NCI-H1048 (cell line): ENCODE results near the gene MCM10.
"Not testable (repeated sequence)": the region's sequence is repeated elsewhere in the genome, so short reads cannot be mapped to it uniquely, and the experiment has no call there.

Experiments
- DNase-seq: peaks from one replicate; lab custom pipeline; 2025; lab: John Stamatoyannopoulos, UW

The MCM10 gene

DNA sequence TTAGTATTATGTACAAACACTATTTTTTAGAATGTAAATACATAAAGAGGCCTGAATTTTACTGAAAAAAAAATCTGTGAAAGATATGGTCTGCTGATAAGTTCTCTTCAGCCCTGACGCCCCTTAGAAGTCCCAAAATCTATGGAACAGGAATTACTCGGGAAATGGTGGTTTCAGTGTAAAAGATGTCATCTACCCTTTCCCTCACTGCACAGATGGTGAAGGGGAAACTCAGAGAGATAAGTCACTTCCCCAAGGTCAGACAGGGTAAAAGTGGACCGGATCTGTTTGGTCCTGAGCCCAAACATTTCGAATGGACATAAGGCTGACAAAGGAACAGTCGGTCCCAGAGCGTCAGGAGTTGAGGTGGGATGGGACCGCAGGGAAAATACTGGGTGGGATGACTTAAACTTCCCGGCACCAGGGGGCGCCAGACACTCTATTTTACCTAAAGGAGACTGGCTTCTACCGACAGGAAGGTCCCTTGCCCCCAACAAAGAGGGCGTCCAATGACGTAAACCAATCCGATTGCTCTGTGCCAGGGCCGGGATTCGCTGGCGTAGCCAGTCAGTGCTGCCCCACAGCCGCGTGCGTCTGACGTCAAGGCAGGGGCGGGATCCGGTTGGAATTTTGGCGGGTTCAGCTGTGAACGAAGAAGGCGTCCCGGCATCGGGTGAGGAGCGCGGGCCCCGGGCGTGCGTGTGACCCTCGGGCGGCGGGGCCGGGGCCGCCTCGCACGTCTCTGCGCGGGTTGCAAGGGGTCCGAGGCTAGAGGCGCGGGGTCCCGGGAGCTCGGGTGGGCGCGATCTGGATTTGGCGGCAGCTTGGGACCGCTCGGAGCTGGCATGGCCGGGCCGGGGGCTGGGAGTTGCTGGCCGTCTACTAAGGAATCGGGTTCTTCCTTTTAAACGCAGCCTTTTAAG, at the start of gene MCM10:
MCM10 (plus strand) TSS at position 625 of the 923 bp plus-strand sequence. CDS start 2,645 bp downstream, outside the sequence.
- DNase-seq, result peak; percentile 99

DNA sequence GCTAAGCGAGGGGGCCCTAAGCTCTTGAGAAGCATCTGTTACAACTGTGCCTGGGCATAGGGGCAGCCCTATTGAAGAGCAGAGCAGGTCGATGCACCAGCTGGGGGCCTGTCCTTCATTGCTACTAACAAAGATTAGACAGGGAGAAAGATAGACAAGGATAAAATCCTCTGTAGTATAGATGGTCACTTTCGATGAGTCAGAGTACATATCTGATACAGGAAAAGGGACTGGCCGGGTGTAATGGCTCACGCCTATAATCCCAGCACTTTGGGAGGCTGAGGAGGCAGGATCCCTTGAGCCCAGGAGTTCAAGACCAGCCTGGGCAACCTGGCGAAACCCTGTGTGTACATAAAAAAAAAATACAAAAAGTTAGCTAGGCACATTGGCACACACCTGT, 47.8 kb upstream of the MCM10 start:
- no peak for DNase-seq

DNA sequence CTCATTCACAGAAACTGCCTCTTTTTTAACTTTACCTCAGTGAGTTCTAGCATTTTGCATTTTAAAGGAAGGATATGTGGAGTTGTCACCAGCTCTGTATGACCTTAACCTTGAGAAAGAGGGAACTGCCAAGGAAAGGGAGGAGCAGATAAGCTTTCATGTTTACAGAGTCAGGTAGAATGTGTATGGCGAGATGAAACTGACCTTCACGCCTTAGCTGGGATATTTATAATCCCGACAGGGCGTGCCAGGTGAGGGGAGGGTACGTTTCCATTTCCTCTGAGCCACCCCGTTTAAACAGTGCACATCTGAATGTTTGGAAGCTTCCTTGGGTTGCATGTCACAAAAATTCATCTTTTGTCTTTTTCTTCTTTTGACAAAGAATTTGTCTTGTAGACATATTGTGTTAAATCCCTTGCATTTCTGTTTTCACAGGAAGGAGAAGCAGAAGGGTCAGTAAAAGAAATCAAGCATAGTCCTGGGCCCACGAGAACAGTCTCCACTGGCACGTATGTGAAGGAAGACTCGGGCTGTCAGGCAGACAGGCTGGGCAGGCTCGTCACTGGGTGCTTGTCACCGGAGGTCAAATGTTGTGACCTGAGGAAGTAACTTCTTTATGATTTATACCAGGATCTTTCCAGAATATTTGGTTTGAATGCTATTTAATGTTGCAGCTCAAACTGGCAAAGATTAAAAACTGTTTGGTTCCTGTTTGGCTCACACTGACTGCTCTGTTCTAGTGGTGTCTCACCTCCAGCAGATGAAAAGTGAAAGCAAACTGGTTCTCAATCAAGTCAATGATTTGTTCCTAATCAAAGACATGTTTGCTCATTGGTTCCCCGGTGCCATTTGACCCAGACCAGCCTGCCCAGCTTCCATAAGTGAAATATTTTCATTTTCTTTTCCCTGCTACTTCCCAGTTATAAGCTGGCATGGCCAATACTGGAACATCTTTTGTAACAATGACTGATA, 45.2 kb upstream of the MCM10 start:
- no peak for DNase-seq

DNA sequence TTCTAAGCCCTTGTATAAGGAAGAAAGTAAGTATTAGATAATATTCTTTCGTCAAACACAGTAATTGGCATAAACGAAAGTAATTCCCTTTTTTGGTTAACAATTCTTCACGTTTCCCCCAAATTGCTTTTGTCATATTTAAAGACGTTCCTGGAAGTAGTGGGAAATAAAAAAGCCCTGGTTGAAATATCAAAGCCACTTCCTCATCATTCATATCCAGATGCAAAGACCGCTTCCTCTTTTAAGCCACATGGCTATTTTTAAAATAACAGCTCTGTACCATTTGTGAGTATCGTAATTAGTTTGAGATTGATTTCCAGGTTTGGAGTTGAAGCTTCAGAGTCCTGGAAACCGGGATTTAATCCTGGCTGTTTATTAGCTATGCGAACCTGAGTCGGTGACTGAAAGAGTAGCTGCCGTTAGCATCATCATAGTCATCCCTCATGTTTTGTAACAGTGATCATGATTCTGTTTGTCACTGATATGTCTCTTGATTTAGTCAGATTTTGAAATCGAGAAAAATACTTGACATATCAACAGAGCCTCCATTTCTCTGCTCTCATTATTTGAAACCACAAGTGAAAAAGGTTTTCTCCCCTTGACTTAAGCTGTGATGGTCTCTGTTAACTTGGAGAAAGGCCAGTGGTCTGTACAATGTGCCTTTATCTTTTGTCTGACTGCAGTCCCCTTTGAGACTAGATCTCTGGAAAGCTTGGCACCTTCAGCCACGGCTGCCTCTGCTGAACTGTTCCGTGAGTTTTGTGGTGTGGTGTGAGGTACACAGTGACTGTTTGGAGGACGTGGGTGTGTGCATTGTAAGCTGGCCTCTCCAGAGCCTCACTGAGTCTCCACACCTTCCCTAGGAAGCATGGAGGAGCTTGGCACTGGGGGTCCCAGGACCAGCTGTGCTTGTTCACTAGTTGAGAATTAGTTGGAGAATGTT, 43.2 kb upstream of the MCM10 start:
- DNase-seq, result no peak

DNA sequence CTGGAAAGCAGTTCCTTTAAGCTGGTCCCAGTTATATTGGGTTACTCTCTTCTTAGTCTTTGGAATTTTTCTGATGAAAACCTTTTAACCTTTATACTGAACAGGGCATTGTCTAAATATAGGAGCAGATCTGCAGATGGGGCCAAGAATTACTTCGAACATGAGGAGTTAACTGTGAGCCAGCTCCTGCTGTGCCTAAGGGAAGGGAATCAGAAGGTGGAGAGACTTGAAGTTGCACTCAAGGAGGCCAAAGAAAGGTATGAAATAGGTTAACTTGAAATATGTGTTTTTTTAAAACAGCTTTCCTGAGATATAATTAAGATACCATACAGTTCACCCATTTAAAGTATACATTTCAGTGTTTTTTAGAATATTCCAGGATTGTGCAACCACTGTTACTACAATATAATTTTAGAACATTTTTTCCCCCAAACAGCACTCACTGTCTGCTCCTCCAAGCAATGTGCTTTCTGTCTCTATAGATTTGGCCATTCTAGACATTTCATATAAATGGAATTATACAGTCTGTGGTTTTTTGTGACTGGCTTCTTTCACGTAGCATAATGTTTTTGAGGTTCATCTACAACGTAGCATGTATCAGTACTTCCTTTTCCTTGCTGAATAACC, 42.5 kb upstream of the MCM10 start:
- no peak for DNase-seq

DNA sequence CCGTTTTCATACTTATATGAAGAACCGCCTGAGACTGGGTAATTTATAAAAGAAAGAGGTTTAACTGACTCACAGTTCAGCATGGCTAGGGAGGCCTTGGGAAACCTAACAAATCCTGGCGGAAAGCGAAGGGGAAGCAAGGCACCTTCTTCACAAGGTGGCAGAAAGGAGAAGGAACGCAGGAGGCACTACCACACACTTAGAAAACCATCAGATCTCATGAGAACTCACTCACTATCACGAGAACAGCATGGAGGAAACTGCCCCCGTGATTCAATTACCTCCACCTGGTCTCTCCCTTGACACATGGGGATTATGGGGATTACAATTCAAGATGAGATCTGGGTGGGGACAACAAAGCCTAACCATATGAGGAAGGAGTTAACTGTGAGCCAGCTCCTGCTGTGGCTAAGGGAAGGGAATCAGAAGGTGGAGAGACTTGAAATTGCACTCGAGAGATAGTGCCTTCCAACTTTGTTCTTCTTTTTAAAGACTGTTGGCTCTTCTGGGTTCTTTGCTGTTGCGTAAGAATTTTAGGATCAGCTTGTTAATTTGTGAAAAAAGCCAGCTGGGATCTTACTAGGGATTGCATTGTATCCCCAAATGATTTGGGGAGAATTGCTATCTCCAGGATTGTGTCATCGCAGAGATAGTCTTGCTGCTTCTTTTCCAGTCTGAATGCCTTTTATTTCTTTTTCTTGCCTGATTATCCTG, 40.4 kb upstream of the MCM10 start:
- DNase-seq, result no peak

DNA sequence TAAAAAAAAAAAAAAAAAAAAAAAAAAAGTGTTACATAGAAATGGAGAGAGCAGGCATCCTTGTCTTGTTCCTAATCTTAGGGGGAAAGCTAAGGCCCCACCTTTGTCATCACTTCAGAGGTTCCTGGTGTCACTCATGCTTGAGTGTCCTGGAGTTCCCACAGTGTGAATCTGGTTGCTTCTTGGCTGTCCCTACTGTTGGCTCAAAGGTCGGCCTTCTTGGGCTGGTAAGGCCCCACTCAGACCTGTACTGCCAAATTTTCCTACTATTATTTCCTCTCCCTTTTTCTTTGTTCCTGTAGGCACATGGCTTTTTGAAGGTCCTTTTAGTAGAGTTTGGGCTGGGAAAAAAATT, 39.9 kb upstream of the MCM10 start:
- DNase-seq, result no peak

DNA sequence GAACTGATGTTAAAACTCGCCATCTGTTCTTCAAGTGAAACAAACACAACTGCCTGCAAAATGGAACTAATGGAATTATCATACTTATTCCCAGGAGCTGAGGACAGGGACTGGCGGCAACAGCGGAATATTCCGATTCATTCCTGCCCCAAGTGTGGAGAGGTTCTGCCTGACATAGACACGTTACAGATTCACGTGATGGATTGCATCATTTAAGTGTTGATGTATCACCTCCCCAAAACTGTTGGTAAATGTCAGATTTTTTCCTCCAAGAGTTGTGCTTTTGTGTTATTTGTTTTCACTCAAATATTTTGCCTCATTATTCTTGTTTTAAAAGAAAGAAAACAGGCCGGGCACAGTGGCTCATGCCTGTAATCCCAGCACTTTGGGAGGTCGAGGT, 24.7 kb upstream of the MCM10 start:
- DNase-seq, result no peak

DNA sequence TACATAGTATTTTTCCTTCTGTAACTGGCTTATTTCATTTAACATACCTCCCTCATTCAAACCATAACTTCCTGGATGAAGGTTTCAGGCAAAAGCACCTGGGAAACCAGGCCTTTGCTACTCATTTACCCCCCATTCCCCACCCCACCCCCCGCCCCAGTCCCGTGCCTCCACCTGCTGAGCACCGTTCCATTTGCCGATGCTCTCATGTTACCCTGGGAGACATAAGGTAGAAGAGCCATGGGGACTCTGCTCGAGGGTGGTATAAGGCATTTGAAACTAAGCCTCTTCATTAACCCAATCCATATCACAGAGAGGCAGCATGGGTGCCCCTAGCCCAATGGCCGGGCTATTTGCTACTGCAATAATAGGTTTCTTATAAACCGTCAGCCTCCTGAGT, 22.2 kb upstream of the MCM10 start:
- no peak for DNase-seq

DNA sequence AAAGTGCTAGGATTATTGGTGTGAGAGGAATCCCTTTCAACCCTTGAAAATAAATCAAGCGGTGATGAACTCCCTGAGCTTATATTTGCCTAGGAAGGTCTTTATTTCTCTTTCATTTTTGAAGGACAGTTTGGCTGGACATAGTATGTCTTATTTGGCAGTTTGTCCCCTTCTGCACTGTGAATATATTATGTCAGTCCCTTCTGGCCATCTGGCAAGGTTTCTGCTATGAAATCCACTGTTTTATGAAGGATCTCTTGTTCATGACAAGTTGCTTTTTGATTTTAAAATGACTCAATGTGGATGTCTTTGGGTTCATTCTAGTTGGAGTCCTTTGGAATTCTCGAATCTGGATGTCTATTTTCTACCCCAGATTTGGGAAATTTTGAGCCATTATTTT, 21.7 kb upstream of the MCM10 start:
- DNase-seq, result no peak

DNA sequence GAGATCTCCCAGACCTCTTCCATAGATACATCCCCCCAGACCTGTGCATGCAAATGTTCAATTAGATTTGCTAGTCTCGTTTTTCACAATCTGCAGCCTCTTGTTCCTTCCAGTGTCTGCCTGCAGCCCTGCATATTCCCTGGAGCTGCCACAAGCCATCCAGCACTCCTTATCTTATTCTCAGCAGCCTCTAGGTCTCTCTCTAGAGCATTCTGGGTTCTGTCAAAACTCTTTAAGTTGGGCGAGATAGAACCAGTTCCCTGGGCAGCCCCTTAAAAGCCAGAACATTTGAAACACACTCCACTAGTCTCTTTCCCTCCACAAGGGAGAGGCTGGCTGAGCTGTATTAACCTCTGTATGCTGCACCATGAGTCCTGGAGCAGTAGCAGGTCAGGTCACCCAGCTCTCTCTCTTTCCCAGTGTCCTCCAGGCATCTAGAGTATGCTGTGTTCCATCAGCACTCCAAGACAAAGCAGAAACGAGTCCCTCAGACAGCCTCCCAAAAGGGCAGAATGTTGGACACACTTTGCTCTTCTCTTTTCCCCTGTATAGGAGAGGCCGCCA, 20.6 kb upstream of the MCM10 start:
- no peak for DNase-seq

DNA sequence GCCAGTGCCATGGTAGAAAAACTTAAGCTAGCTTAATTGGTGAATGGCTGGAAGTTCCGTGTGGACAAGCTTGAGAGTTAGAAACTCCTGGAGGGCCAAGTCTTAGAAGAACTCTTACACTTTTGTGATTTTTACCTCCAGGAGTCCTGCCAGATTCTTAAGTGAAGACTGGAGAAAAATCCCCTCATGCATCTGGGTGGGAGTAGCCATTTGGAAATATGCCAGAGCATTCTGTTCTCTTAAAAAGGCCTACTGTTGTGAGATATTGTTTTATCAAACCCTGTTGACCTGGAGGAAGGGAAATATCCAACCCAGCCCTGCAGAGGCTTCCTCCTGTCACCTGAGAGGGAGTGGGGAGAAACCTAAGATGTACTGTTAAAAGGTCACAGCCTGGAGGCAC, 17.6 kb upstream of the MCM10 start:
- DNase-seq, result no peak

DNA sequence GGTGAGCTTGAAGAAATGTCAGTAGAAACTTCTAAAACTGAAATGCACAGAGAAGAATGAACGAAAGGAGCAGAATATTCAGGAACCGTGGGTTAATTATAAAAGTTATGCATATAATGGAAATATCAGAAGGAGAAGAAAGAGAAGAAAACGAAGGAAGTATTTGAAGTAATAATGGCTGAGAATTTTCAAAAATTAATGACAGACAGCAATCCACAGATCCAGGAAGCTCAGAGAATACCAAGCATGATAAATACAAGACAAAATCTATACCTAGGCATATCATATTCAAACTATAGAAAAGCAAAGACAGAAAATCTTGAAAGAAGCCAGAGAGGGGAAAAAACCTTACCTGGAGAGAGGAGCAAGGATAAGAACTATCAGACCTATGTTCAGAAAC, 16.5 kb upstream of the MCM10 start:
- DNase-seq, result no peak

DNA sequence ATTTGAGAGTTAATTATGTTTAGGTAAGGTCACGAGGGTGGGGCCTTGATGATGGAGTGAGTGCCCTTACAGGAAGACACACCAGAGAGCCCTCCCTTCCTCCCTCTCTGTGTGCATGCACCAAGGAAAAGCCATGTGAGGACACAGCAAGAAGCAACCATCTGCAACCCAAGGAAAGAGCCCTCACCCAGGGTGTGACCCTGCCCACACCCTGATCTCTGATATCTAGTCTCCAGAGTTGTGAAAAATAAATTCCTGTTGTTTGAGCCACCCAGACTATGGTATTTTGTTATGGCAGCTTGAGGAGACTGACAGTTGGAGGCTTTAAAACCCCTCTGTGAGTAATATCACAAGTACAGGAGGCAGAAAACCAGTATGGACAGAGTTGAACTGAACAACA, 15.0 kb upstream of the MCM10 start:
- no peak for DNase-seq

DNA sequence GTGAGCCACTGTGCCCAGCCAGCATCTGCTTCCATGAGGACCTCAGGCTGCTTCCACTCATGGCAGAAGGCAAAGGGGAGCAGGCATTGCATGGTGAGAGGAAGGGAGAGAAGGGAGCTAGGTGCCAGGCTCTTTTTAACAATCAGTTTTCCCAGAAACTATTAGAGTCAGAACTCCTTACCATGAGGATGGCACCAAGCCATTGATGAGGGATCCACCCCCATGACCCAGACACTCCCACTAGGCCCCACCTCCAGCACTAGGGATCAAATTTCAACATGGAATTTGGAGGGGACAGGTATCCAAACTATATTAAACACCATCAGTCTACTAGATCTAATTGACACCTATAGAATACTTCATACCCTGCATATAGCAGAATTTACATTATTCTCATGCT, 14.2 kb upstream of the MCM10 start:
- DNase-seq, result no peak

DNA sequence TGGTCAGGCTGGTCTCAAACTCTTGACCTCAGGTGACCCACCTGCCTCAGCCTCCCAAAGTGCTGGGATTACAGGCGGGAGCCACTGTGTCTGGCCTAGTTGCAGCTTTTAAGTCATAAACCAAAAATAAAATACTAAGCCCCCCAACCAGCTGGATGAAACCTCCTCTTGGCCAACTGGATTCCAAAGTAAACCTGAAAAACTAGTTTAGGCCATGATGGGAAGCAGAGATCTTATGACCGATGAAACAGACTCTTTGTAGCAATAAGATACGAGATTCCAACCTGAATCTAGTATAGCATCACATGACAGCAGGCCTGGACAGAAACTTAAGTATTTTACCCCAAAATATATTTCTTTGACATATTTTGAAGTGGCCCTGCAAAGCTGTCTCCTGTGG, 9.1 kb upstream of the MCM10 start:
- DNase-seq, result no peak

DNA sequence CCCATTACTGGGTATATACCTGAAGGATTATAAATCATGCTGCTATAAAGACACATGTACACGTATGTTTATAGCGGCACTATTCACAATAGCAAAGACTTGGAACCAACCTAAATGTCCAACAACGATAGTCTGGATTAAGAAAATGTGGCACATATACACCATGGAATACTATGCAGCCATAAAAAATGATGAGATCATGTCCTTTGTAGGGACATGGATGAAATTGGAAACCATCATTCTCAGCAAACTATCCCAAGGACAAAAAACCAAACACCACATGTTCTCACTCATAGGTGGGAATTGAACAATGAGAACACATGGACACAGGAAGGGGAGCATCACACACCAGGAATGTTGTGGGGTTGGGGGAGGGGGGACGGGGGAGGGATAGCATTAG, 5.5 kb upstream of the MCM10 start:
- not testable (repeated sequence) for DNase-seq

DNA sequence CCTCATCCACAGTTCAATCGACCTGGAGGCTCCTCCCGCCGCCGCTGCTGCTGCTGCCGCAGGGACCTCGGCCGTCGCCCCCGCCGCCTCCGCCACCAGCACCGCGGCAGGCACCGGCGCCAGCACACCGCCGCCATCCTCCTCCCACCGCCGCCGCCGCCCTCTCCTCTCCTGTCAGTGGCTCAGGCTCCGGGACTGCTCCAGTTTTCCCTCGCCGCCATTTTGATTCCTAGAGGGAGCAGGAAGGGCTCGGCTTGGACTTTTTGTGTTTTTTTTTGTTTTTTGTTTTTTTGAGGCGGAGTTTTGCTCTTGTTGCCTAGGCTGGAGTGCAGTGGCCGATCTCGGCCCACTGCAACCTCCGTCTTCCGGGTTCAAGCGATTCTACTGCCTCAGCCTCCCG, 3.0 kb upstream of the MCM10 start:
- no peak for DNase-seq

DNA sequence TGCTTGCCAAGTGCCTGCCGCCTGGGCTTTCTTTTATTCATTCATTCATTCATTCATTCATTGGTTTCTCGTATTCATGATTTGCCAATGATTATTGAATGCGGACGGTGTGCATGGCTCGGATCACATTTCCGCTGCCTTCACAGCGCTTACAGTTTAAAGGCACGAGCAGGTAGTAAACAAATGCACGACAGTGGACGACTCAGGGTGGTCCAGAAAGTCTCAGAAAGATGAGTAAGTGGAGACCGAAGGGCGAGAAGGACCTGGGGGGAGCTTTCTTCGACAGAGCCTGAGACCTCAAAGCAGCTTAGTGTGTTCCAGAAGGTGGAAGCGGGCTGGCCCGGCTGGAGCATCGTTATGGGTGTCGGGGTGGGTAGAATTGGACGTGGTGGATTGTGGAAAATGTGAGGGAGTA, 506 bp downstream of the MCM10 start:
- DNase-seq, result no peak

DNA sequence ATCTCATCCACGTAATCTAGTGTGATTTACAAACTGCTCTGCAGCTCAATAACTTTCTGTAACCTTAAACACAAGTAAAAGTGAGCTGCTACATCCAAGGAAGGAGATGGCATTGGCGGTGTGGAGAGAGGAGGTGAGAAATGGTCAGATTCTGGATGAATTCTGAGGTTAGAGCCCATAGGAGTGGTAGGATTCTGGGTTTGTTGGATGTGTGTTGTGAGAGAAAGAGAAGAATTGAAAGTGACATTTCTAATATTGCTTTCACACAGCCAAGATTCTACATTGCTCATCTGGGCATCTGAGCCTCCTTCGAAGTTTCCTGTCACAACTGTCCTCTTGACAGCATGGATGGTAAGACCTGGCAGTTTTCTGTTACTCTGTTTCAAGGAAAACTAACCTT, 2.5 kb downstream of the MCM10 start:
- DNase-seq, result no peak
